Keratinocyte (primary cell): ENCODE measurements around the gene FSTL1. TPM values are rescaled to one million over a fixed set of nuclear protein-coding genes. Genes with fewer than 3 reads are reported as not detected.

ENCODE experiments used
- DNase-seq: peaks from one replicate; pipeline ENCODE4 v3.0.0-alpha.2; 2011; ENCODE audit warnings: low read depth, missing footprints, low spot score
- FAIRE-seq: peaks from 2 replicates; lab custom pipeline; 2011; peaks lifted over from hg19 to GRCh38; lab: Jason Lieb, UNC
- H2AFZ ChIP-seq: 2 replicates; pipeline ENCODE4 v1.6.0; 2012; ENCODE audit warnings: low read length, control low read depth, inconsistent platforms; ENCODE audit not compliant: control insufficient read depth
- H3K27ac ChIP-seq: 2 replicates; pipeline ENCODE4 v1.5.1; 2011; ENCODE audit warnings: low read length; ENCODE audit not compliant: control insufficient read depth, insufficient read depth
- H3K27me3 ChIP-seq: 3 replicates; pipeline ENCODE4 v1.6.0; 2011; ENCODE audit warnings: low read length; ENCODE audit not compliant: control insufficient read depth, insufficient read depth; ENCODE audit errors: extremely low read depth
- H3K36me3 ChIP-seq, 2 experiments: 2 replicates in 1 of 2; 3 replicates in 1 of 2; pipeline ENCODE4 v1.5.1; 2011; ENCODE audit warnings: low read length in 2 of 2, mild to moderate bottlenecking in 1 of 2; ENCODE audit not compliant: control insufficient read depth in 2 of 2, insufficient read depth in 2 of 2; ENCODE audit errors: extremely low read depth in 1 of 2
- H3K4me1 ChIP-seq: 3 replicates; pipeline ENCODE4 v1.5.1; 2011; ENCODE audit warnings: low read length; ENCODE audit not compliant: control insufficient read depth, insufficient read depth; ENCODE audit errors: extremely low read depth
- H3K4me2 ChIP-seq: 3 replicates; pipeline ENCODE4 v1.6.0; 2011; ENCODE audit warnings: low read depth, low read length; ENCODE audit not compliant: control insufficient read depth, insufficient read depth; ENCODE audit errors: extremely low read depth
- H3K4me3 ChIP-seq, 3 experiments: fragments of 200-600 bp in 1 of 3; sonication (generic) in 1 of 3; 2 replicates in 2 of 3; 3 replicates in 1 of 3; pipeline ENCODE4 v1.5.1; 2011 to 2016; ENCODE audit warnings: low read length in 3 of 3, mild to moderate bottlenecking in 3 of 3, control low read depth in 2 of 3, inconsistent platforms in 1 of 3, low read depth in 1 of 3, mixed read lengths in 1 of 3, mixed run types in 1 of 3, moderate library complexity in 1 of 3; ENCODE audit not compliant: control insufficient read depth in 2 of 3, insufficient read depth in 2 of 3; ENCODE audit errors: extremely low read depth in 1 of 3
- H3K79me2 ChIP-seq: 2 replicates; pipeline ENCODE4 v1.6.0; 2012; ENCODE audit warnings: low read length; ENCODE audit not compliant: control insufficient read depth, insufficient read depth
- H3K9ac ChIP-seq: 3 replicates; pipeline ENCODE4 v1.6.0; 2011; ENCODE audit warnings: low read length; ENCODE audit not compliant: control insufficient read depth, insufficient read depth; ENCODE audit errors: extremely low read depth
- H3K9me1 ChIP-seq: 3 replicates; pipeline ENCODE4 v1.6.0; 2011; ENCODE audit warnings: low read length; ENCODE audit not compliant: control insufficient read depth, insufficient read depth; ENCODE audit errors: extremely low read depth
- H3K9me3 ChIP-seq: 2 replicates; pipeline ENCODE4 v1.5.1; 2012; ENCODE audit warnings: low read depth, low read length; ENCODE audit not compliant: control insufficient read depth
- H4K20me1 ChIP-seq: 3 replicates; pipeline ENCODE4 v1.6.0; 2011; ENCODE audit warnings: low read length; ENCODE audit not compliant: control insufficient read depth, insufficient read depth; ENCODE audit errors: extremely low read depth
- EZH2 ChIP-seq: IDR thresholded peaks from one replicate; pipeline ENCODE4 v1.6.1; 2012; ENCODE audit warnings: inconsistent platforms, mild to moderate bottlenecking, low read length, moderate library complexity
- dilution Hi-C: fragments of 300-500 bp; cut with MboI; formaldehyde crosslinking; loops from one replicate; pipeline ENCODE4 v1.7.0; 2020; ENCODE audit warnings: low sequenced_read_pairs; ENCODE audit not compliant: extremely low pct_ligation_motif_present
- polyA plus RNA-seq, 5 experiments: library from polyadenylated mRNA; depleted of rRNA in 3 of 5; stranded (reverse) in 3 of 5; stranded (forward) in 1 of 5; unstranded in 1 of 5; fragments of >200 nt; gene quantifications; 1 replicate in 1 of 5; 2 replicates in 3 of 5; 3 replicates in 1 of 5; pipeline versions ENCODE4 v1.2.1 to v1.2.3, GENCODE V29; 2011 to 2012; ENCODE audit warnings: missing spikeins in 2 of 5, low read depth in 1 of 5, low replicate concordance in 1 of 5
- TF ChIP-seq, protein P1 (sequence below), 3 experiments: IDR thresholded peaks in 1 of 3; conservative IDR thresholded peaks in 1 of 3; optimal IDR thresholded peaks in 1 of 3; 2 replicates in 2 of 3; 3 replicates in 1 of 3; pipeline versions ENCODE3 to v1.5.1; 2011; ENCODE audit warnings: low read length in 3 of 3, mild to moderate bottlenecking in 3 of 3, moderate library complexity in 2 of 3, control low read depth in 1 of 3, inconsistent platforms in 1 of 3; ENCODE audit not compliant: insufficient read depth in 2 of 3; ENCODE audit errors: extremely low read depth in 1 of 3

Gene FSTL1
- polyA plus RNA-seq, 1 donor (not counting 4 experiments of a cell fraction or from before 2014, with no cell fraction given), result 59.0 TPM

DNA sequence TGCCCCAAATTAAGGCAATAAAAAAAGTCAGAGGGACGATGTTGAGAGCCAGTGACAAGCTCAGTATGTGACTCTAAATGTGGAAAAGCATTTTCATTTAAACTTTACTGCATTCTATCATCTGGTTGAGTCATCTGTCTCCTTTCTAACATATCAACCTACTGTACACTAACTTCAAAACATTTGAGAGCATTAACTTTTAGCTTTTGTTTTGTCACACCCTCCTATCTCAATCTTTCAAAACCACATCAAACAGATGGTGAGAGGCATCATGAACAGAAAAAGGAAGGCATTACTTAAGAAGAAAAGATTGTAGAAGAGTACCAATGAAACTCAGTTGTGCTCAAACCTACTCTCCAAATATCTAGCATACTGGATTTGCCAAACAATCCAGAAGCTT is 106.4 kb downstream of the FSTL1 start:
- H3K79me2 ChIP-seq, result peaks cover 92% of the 10 kb centered on the region
- H3K4me2 ChIP-seq, result no peak overlapping the region
- H4K20me1 ChIP-seq, result peaks cover 2% of the 10 kb centered on the region
- FAIRE-seq (no peak), DNase-seq (no peak)
- H3K9me3 ChIP-seq, result no peaks in the 10 kb centered on the region
- H3K9ac ChIP-seq, result no peak overlapping the region
- no peak overlapping the region for H2AFZ ChIP-seq
- H3K9me1 ChIP-seq, result no peaks in the 10 kb centered on the region
- no peak overlapping the region for H3K27ac ChIP-seq
- no peak for TF ChIP-seq EZH2
- TF ChIP-seq, protein P1, sequence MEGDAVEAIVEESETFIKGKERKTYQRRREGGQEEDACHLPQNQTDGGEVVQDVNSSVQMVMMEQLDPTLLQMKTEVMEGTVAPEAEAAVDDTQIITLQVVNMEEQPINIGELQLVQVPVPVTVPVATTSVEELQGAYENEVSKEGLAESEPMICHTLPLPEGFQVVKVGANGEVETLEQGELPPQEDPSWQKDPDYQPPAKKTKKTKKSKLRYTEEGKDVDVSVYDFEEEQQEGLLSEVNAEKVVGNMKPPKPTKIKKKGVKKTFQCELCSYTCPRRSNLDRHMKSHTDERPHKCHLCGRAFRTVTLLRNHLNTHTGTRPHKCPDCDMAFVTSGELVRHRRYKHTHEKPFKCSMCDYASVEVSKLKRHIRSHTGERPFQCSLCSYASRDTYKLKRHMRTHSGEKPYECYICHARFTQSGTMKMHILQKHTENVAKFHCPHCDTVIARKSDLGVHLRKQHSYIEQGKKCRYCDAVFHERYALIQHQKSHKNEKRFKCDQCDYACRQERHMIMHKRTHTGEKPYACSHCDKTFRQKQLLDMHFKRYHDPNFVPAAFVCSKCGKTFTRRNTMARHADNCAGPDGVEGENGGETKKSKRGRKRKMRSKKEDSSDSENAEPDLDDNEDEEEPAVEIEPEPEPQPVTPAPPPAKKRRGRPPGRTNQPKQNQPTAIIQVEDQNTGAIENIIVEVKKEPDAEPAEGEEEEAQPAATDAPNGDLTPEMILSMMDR (optimal IDR thresholded peaks at IDR 0.05 in 1 of 3, IDR thresholded peaks at IDR 0.05 in 1 of 3, conservative IDR thresholded peaks at IDR 0.05 in 1 of 3; ENCODE audit: extremely low read depth in 1 of 3, insufficient read depth in 2 of 3, low read length in 3 of 3), result no peak
- H3K36me3 ChIP-seq, result no peaks in the 10 kb centered on the region
- H3K4me1 ChIP-seq, result peaks cover 5% of the 10 kb centered on the region
- H3K4me3 ChIP-seq, result no peak overlapping the region
- dilution Hi-C loops, result no loop called here
- H3K27me3 ChIP-seq, result no peaks in the 10 kb centered on the region

Other genes starting within 250 kb of the FSTL1 start
- 0.08 to 0.24 TPM (median 0.17 TPM) in 3 replicates for gene GPR156, start 165.8 kb downstream of the FSTL1 start, polyA plus RNA-seq
- 9.7 to 17.4 TPM (median 14.6 TPM) in 3 replicates for gene LRRC58, start 101.6 kb downstream of the FSTL1 start, polyA plus RNA-seq
- gene NDUFB4, start 145.3 kb upstream of the FSTL1 start, polyA plus RNA-seq, result 130 to 215 TPM (median 143 TPM) in 3 replicates
- 0.02 to 0.30 TPM in 2 of 3 replicates, not detected in the other for gene HGD, start 231.2 kb upstream of the FSTL1 start, polyA plus RNA-seq